H1 (cell line): ENCODE data around the gene DAPK2. TPM values are rescaled to one million over a fixed set of nuclear protein-coding genes. Genes with fewer than 3 reads are reported as not detected.

Experiments used
- CTCF ChIA-PET: fragments of 300-600 bp; sonication (Branson Sonifier 250); formaldehyde crosslinking; loops from one replicate; lab custom pipeline; 2021; ENCODE audit not compliant: partially characterized antibody; lab: Charles Lee
- POLR2A ChIA-PET: fragments of 300-600 bp; sonication (Branson Sonifier 250); formaldehyde crosslinking; loops from one replicate; lab custom pipeline; 2021; ENCODE audit warnings: inconsistent platforms; ENCODE audit not compliant: partially characterized antibody; lab: Charles Lee
- DNase-seq, 2 experiments: peaks; one replicate each; pipeline versions ENCODE4 v3.0.0 to v3.0.0-alpha.2; 2010 to 2022; ENCODE audit warnings: low spot score in 2 of 2, low read depth in 1 of 2, mixed read lengths in 1 of 2
- FAIRE-seq: peaks from 2 replicates; lab custom pipeline; 2011; peaks lifted over from hg19 to GRCh38; lab: Jason Lieb, UNC
- H2AFZ ChIP-seq: 2 replicates; pipeline ENCODE4 v1.8.1; 2012; ENCODE audit warnings: low read length, inconsistent platforms
- H2AK5ac ChIP-seq: 2 replicates; pipeline ENCODE4 v1.6.1; 2013; ENCODE audit warnings: low read depth, low read length
- H2BK120ac ChIP-seq: replicated peaks from 2 replicates; pipeline ENCODE3; 2013; ENCODE audit warnings: low read depth, low read length, inconsistent platforms
- H2BK12ac ChIP-seq: 2 replicates; pipeline ENCODE4 v1.6.1; 2013; ENCODE audit warnings: low read depth, low read length
- H2BK15ac ChIP-seq: 2 replicates; pipeline ENCODE4 v1.6.1; 2013; ENCODE audit warnings: low read length
- H2BK20ac ChIP-seq: 2 replicates; pipeline ENCODE4 v1.6.1; 2013; ENCODE audit warnings: low read length
- H2BK5ac ChIP-seq: 2 replicates; pipeline ENCODE4 v1.6.1; 2013; ENCODE audit warnings: low read depth, low read length
- H3K14ac ChIP-seq: 2 replicates; pipeline ENCODE4 v1.6.1; 2013; ENCODE audit warnings: inconsistent platforms; ENCODE audit not compliant: insufficient read length
- H3K18ac ChIP-seq: 2 replicates; pipeline ENCODE4 v1.6.1; 2013; ENCODE audit warnings: low read length; ENCODE audit errors: extremely low read depth
- H3K23ac ChIP-seq: 2 replicates; pipeline ENCODE4 v1.6.1; 2013; ENCODE audit warnings: inconsistent platforms; ENCODE audit not compliant: insufficient read length
- H3K23me2 ChIP-seq: 2 replicates; pipeline ENCODE4 v1.6.1; 2013; ENCODE audit warnings: low read depth, low read length
- H3K27ac ChIP-seq: 2 replicates; pipeline ENCODE4 v1.6.1; 2011; ENCODE audit warnings: low read depth, low read length, inconsistent platforms
- H3K27me3 ChIP-seq, 4 experiments: replicated peaks in 1 of 4; 1 replicate in 1 of 4; 2 replicates in 3 of 4; pipeline versions ENCODE4 v1.6.1 to v1.8.1; 2011 to 2013; ENCODE audit warnings: low read length in 3 of 4, mild to moderate bottlenecking in 3 of 4, inconsistent platforms in 2 of 4, mixed read lengths in 2 of 4, moderate library complexity in 1 of 4; ENCODE audit not compliant: control insufficient read depth in 3 of 4, insufficient read depth in 3 of 4; ENCODE audit errors: extremely low read depth in 1 of 4
- H3K36me3 ChIP-seq, 4 experiments: 2 replicates each; pipeline versions ENCODE4 v1.6.1 to v1.8.1; 2011 to 2013; ENCODE audit warnings: mild to moderate bottlenecking in 4 of 4, low read length in 3 of 4, moderate library complexity in 2 of 4, control low read depth in 1 of 4, inconsistent platforms in 1 of 4; ENCODE audit not compliant: insufficient read depth in 4 of 4, control insufficient read depth in 2 of 4
- H3K4ac ChIP-seq: replicated peaks from 2 replicates; pipeline ENCODE3; 2013; ENCODE audit warnings: low read length, low read depth, mixed read lengths, inconsistent platforms; ENCODE audit not compliant: insufficient read length
- H3K4me1 ChIP-seq, 4 experiments: replicated peaks in 1 of 4; 1 replicate in 1 of 4; 2 replicates in 3 of 4; pipeline versions ENCODE4 v1.6.1 to v1.8.1; 2011 to 2013; ENCODE audit warnings: low read length in 3 of 4, inconsistent platforms in 2 of 4, mixed read lengths in 1 of 4; ENCODE audit not compliant: insufficient read depth in 4 of 4, control insufficient read depth in 3 of 4
- H3K4me2 ChIP-seq, 2 experiments: 2 replicates each; pipeline versions ENCODE4 v1.6.1 to v1.8.1; 2011 to 2013; ENCODE audit warnings: low read depth in 2 of 2, low read length in 2 of 2, control low read depth in 1 of 2, inconsistent platforms in 1 of 2, mild to moderate bottlenecking in 1 of 2; ENCODE audit not compliant: insufficient read depth in 1 of 2
- H3K4me3 ChIP-seq, 4 experiments: fragments of 200-600, 300-600 bp in 1 of 4; sonication (generic), shearing (Covaris generic), sonication (Bioruptor Twin) in 1 of 4; 2 replicates each; pipeline versions ENCODE4 v1.5.1 to v1.8.1; 2011 to 2016; ENCODE audit warnings: low read length in 4 of 4, low read depth in 3 of 4, control low read depth in 2 of 4, inconsistent platforms in 2 of 4, mild to moderate bottlenecking in 2 of 4, mixed read lengths in 1 of 4, moderate library complexity in 1 of 4; ENCODE audit not compliant: insufficient read depth in 2 of 4; ENCODE audit errors: extremely low read depth in 1 of 4
- H3K56ac ChIP-seq: replicated peaks from 2 replicates; pipeline ENCODE3; 2013; ENCODE audit warnings: low read depth, mild to moderate bottlenecking, mixed read lengths, low read length, inconsistent platforms; ENCODE audit not compliant: insufficient read length
- H3K79me1 ChIP-seq: 2 replicates; pipeline ENCODE4 v1.6.1; 2013; ENCODE audit warnings: low read depth, low read length, control low read depth
- H3K79me2 ChIP-seq, 2 experiments: 2 replicates each; pipeline versions ENCODE4 v1.6.1 to v1.8.1; 2012 to 2013; ENCODE audit warnings: low read length in 2 of 2, mild to moderate bottlenecking in 2 of 2, inconsistent platforms in 1 of 2; ENCODE audit not compliant: insufficient read depth in 2 of 2, control insufficient read depth in 1 of 2
- H3K9ac ChIP-seq, 4 experiments: replicated peaks in 1 of 4; 1 replicate in 1 of 4; 2 replicates in 3 of 4; pipeline versions ENCODE4 v1.6.1 to v1.8.1; 2011 to 2013; ENCODE audit warnings: low read depth in 3 of 4, low read length in 3 of 4, control low read depth in 2 of 4, mild to moderate bottlenecking in 2 of 4, moderate library complexity in 2 of 4, inconsistent platforms in 1 of 4; ENCODE audit errors: extremely low read depth in 1 of 4
- H3K9me3 ChIP-seq, 2 experiments: 2 replicates each; pipeline versions ENCODE4 v1.6.1 to v1.8.1; 2012 to 2013; ENCODE audit warnings: mild to moderate bottlenecking in 2 of 2, moderate library complexity in 2 of 2, control low read depth in 1 of 2, inconsistent platforms in 1 of 2, low read depth in 1 of 2, low read length in 1 of 2, mixed read lengths in 1 of 2; ENCODE audit not compliant: insufficient read depth in 2 of 2
- H4K20me1 ChIP-seq, 2 experiments: replicated peaks in 1 of 2; 2 replicates each; pipeline versions ENCODE3 to v1.8.1; 2011 to 2013; ENCODE audit warnings: inconsistent platforms in 2 of 2, low read length in 2 of 2, mild to moderate bottlenecking in 1 of 2; ENCODE audit not compliant: insufficient read depth in 2 of 2, control insufficient read depth in 1 of 2
- H4K5ac ChIP-seq: 2 replicates; pipeline ENCODE4 v1.6.1; 2013; ENCODE audit warnings: low read length, low read depth, mixed read lengths, inconsistent platforms; ENCODE audit not compliant: insufficient read length
- H4K8ac ChIP-seq: 2 replicates; pipeline ENCODE4 v1.8.0; 2013; ENCODE audit warnings: mild to moderate bottlenecking, moderate library complexity, low read length, inconsistent platforms; ENCODE audit not compliant: insufficient read depth; ENCODE audit errors: extremely low read depth
- H4K91ac ChIP-seq: replicated peaks from 2 replicates; pipeline ENCODE3; 2013; ENCODE audit warnings: low read length, mixed read lengths, inconsistent platforms; ENCODE audit not compliant: insufficient read length
- ASH2L ChIP-seq: fragments of 200-600, 300-600 bp; sonication (generic); IDR thresholded peaks from one replicate; pipeline ENCODE4 v1.7.1; 2017; ENCODE audit warnings: low read length
- GTF2F1 ChIP-seq: IDR thresholded peaks from 2 replicates; pipeline ENCODE4 v1.6.1; 2012; ENCODE audit warnings: low read depth, low read length, improper control_type of control experiment, borderline replicate concordance
- JUND ChIP-seq: IDR thresholded peaks from 2 replicates; pipeline ENCODE4 v1.6.1; 2011; ENCODE audit warnings: mild to moderate bottlenecking, improper control_type of control experiment, low read length
- KDM4A ChIP-seq: IDR thresholded peaks from one replicate; pipeline ENCODE4 v1.7.1; 2012; ENCODE audit warnings: low read depth, mild to moderate bottlenecking, moderate library complexity, low read length, inconsistent platforms; ENCODE audit not compliant: severe bottlenecking
- KDM5A ChIP-seq: fragments of 200-600 bp; IDR thresholded peaks from 2 replicates; pipeline ENCODE4 v1.7.1; 2012; ENCODE audit warnings: mild to moderate bottlenecking, low read length, inconsistent platforms, mixed read lengths
- NRF1 ChIP-seq: IDR thresholded peaks from 2 replicates; pipeline ENCODE4 v1.6.1; 2011; ENCODE audit warnings: mild to moderate bottlenecking, low read depth, low read length, improper control_type of control experiment
- POLR2A ChIP-seq, 2 experiments: IDR thresholded peaks; 1 replicate in 1 of 2; 2 replicates in 1 of 2; pipeline ENCODE4 v1.6.1; 2011; ENCODE audit warnings: low read depth in 2 of 2, low read length in 2 of 2, mild to moderate bottlenecking in 2 of 2; ENCODE audit errors: control extremely low read depth in 1 of 2
- RXRA ChIP-seq: IDR thresholded peaks from 2 replicates; pipeline ENCODE4 v1.6.1; 2011; ENCODE audit warnings: low read depth, mild to moderate bottlenecking, low read length, moderate library complexity; ENCODE audit not compliant: insufficient read depth
- SIN3A ChIP-seq, 2 experiments: IDR thresholded peaks in 1 of 2; conservative IDR thresholded peaks in 1 of 2; 2 replicates each; pipeline ENCODE4 v1.6.1; 2011 to 2012; ENCODE audit warnings: low read length in 2 of 2, improper control_type of control experiment in 1 of 2, low read depth in 1 of 2, mild to moderate bottlenecking in 1 of 2
- TEAD4 ChIP-seq: IDR thresholded peaks from 2 replicates; pipeline ENCODE4 v1.6.1; 2012; ENCODE audit warnings: low read depth, low read length, inconsistent platforms, mixed read lengths
- YY1 ChIP-seq: IDR thresholded peaks from 2 replicates; pipeline ENCODE4 v1.6.1; 2011; ENCODE audit warnings: low read depth, mild to moderate bottlenecking, low read length
- WGBS, 2 experiments: shearing (Covaris generic) in 1 of 2; methylation state at CpG; one replicate each; pipeline versions ENCODE4 v1.1.6 to v1.1.7; 2013 to 2015; ENCODE audit warnings: low lambda C conversion rate in 2 of 2, mixed read lengths in 2 of 2, inconsistent platforms in 1 of 2, low coverage in 1 of 2, missing lambda C conversion rate in 1 of 2; ENCODE audit not compliant: insufficient replicate concordance in 2 of 2, insufficient coverage in 1 of 2, insufficient read length in 1 of 2; ENCODE audit errors: extremely low coverage in 1 of 2, missing lambda C conversion rate in 1 of 2; 5-methylcytosine and 5-hydroxymethylcytosine counted together
- polyA plus RNA-seq, 7 experiments: library from polyadenylated mRNA; depleted of rRNA in 3 of 7; stranded (reverse) in 5 of 7; unstranded in 2 of 7; fragments of >200 nt in 5 of 7; fragments of 200-250 nt in 2 of 7; gene quantifications; 1 replicate in 5 of 7; 2 replicates in 1 of 7; 4 replicates in 1 of 7; pipeline versions ENCODE4 v1.2.1 to v1.2.3, GENCODE V29; 2011 to 2013; ENCODE audit warnings: missing spikeins in 2 of 7, mixed read lengths in 2 of 7
- total RNA-seq: library from RNA; stranded (reverse); fragmentation: NEBNext Ultra II Directional; extraction: Animal tissue kit (Norgen Biotek cat#: 25700); gene quantifications from 2 replicates; pipeline ENCODE4 v1.2.1, GENCODE V29; 2021

The DAPK2 gene
- total and polyA plus RNA-seq, 2 of the 8 experiments (the other 6 are each of a cell fraction or from before 2014, with no cell fraction given) = 1.8 to 2.9 TPM

DNA sequence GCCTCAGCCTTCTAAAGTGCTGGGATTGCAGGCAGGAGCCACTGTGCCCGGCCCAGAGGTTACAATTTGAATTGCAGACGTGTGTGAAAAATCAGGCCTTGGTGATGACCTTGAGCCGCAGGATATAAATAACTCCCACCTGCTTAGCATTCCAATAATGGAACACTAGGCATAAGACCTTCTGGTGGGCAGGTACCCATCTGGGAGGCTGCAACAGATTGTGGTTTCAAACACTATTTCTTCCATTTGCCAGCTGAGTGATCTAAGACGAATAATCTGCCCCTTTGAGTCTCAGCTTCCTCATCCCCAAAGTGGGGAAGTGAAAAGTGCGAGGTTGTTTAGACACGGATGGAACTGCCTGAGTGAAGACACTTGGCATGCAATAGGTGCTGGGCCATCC lies 164.9 kb downstream of the DAPK2 start:
- TF ChIP-seq RXRA = no peak
- no peak for TF ChIP-seq ASH2L
- no peak for TF ChIP-seq POLR2A (IDR thresholded peaks at IDR 0.05; ENCODE audit: control extremely low read depth in 1 of 2, low read depth in 2 of 2, low read length in 2 of 2)
- no peak for TF ChIP-seq NRF1
- TF ChIP-seq KDM4A = no peak
- no peak for TF ChIP-seq JUND
- no peak for TF ChIP-seq TEAD4
- TF ChIP-seq SIN3A (conservative IDR thresholded peaks at IDR 0.05 in 1 of 2, IDR thresholded peaks at IDR 0.05 in 1 of 2; ENCODE audit: low read depth in 1 of 2, low read length in 2 of 2) = no peak
- no peak for TF ChIP-seq GTF2F1
- TF ChIP-seq KDM5A = no peak
- no peak for TF ChIP-seq YY1
- TF ChIP-seq, all 59 proteins: peak for 0
- no peak overlapping the region for H2BK20ac ChIP-seq
- H3K4me3 ChIP-seq = no peak overlapping the region
- H3K27ac ChIP-seq = no peak overlapping the region
- no peaks in the 10 kb centered on the region for H3K36me3 ChIP-seq
- no peaks in the 10 kb centered on the region for H3K79me1 ChIP-seq
- no peak overlapping the region for H2AFZ ChIP-seq
- ChIA-PET CTCF (interaction anchor here (1.0 to 7.3 kb wide), 5 partner anchors 11 to 162 kb away, joined by 3 to 66 read pairs (median 3); no protein-coding TSS in a partner anchor), POLR2A (no interaction called here)
- FAIRE-seq = no peak
- no peaks in the 10 kb centered on the region for H3K9me3 ChIP-seq
- no peak for DNase-seq
- no peak overlapping the region for H2BK12ac ChIP-seq
- H3K27me3 ChIP-seq = no peaks in the 10 kb centered on the region
- H3K14ac ChIP-seq = no peak overlapping the region
- H2BK15ac ChIP-seq = no peak overlapping the region
- H3K23me2 ChIP-seq = no peaks in the 10 kb centered on the region
- peaks cover 3 to 19% (median 6%) of the 10 kb centered on the region in 4 experiments for H3K4me1 ChIP-seq
- H3K4ac ChIP-seq = no peak overlapping the region
- no peak overlapping the region for H3K9ac ChIP-seq
- no peak overlapping the region for H3K56ac ChIP-seq
- H3K4me2 ChIP-seq = no peak overlapping the region
- WGBS, 2 experiments = 94% methylated on average over 6 of the region's 6 CpGs; no CpG with 5 or more reads in 1 of the 2 experiments
- no peak overlapping the region for H3K18ac ChIP-seq
- no peak overlapping the region for H2BK120ac ChIP-seq
- no peak overlapping the region for H3K23ac ChIP-seq
- no peak overlapping the region for H4K5ac ChIP-seq
- H3K79me2 ChIP-seq = no peaks in the 10 kb centered on the region
- no peaks in the 10 kb centered on the region for H4K20me1 ChIP-seq
- H2AK5ac ChIP-seq = no peak overlapping the region
- no peak overlapping the region for H4K8ac ChIP-seq
- no peak overlapping the region for H2BK5ac ChIP-seq
- no peak overlapping the region for H4K91ac ChIP-seq
